Neural cell (in vitro differentiated cells): ENCODE results near the gene HDAC4. TPM values are rescaled to one million over a fixed set of nuclear protein-coding genes. Genes with fewer than 3 reads are reported as not detected.

ENCODE experiments used
- H2AFZ ChIP-seq: fragments of 200-600, 300-800 bp; sonication (generic), shearing (Covaris generic); 2 replicates; pipeline ENCODE4 v1.6.0; 2014; ENCODE audit warnings: low read depth, mild to moderate bottlenecking, antibody characterized with exemption, low read length, moderate library complexity
- H3F3A ChIP-seq: fragments of 200-600 bp; shearing (Covaris generic); 2 replicates; pipeline ENCODE4 v1.6.1; 2016; ENCODE audit warnings: mild to moderate bottlenecking, moderate library complexity, mixed read lengths, antibody characterized with exemption, low read length; ENCODE audit not compliant: insufficient read depth, poor library complexity, severe bottlenecking
- H3K27ac ChIP-seq: fragments of 200-600, 300-800 bp; sonication (generic), shearing (Covaris generic); 2 replicates; pipeline ENCODE4 v1.5.1; 2014; ENCODE audit warnings: mild to moderate bottlenecking, low read length, moderate library complexity
- H3K27me3 ChIP-seq: fragments of 300-800, 200-600 bp; sonication (generic), shearing (Covaris generic); 2 replicates; pipeline ENCODE4 v1.6.0; 2014; ENCODE audit warnings: mild to moderate bottlenecking, low read depth, low read length, moderate library complexity; ENCODE audit not compliant: insufficient read depth
- H3K36me3 ChIP-seq: fragments of 300-800, 200-600 bp; sonication (generic), shearing (Covaris generic); 2 replicates; pipeline ENCODE4 v1.5.1; 2014; ENCODE audit warnings: mild to moderate bottlenecking, antibody characterized with exemption, low read length, moderate library complexity; ENCODE audit not compliant: insufficient read depth
- H3K4me2 ChIP-seq: fragments of 300-800, 200-600 bp; sonication (generic), shearing (Covaris generic); 2 replicates; pipeline ENCODE4 v1.6.0; 2014; ENCODE audit warnings: mild to moderate bottlenecking, low read length
- H3K4me3 ChIP-seq: fragments of 300-800, 200-600 bp; sonication (generic), shearing (Covaris generic); 2 replicates; pipeline ENCODE4 v1.5.1; 2014; ENCODE audit warnings: mild to moderate bottlenecking, low read length, moderate library complexity
- H3K79me2 ChIP-seq: fragments of 200-600 bp; shearing (Covaris generic); replicated peaks from 2 replicates; pipeline ENCODE4 v1.6.0; 2014; ENCODE audit warnings: mild to moderate bottlenecking, low read length, moderate library complexity; ENCODE audit not compliant: insufficient read depth
- H3K9ac ChIP-seq: fragments of 300-800, 200-600 bp; sonication (generic), shearing (Covaris generic); 2 replicates; pipeline ENCODE4 v1.6.1; 2016; ENCODE audit warnings: mild to moderate bottlenecking, low read length, mixed read lengths
- H3K9me2 ChIP-seq: fragments of 200-600 bp; shearing (Covaris generic); 2 replicates; pipeline ENCODE4 v1.6.1; 2016; ENCODE audit warnings: mild to moderate bottlenecking, low read length, mixed read lengths; ENCODE audit not compliant: insufficient read depth
- H3K9me3 ChIP-seq: fragments of 200-600, 300-800 bp; sonication (generic), shearing (Covaris generic); 2 replicates; pipeline ENCODE4 v1.6.1; 2016; ENCODE audit warnings: mild to moderate bottlenecking, mixed run types, low read length, moderate library complexity, mixed read lengths
- H4K20me1 ChIP-seq: fragments of 200-600 bp; shearing (Covaris generic); 2 replicates; pipeline ENCODE4 v1.6.1; 2016; ENCODE audit warnings: mild to moderate bottlenecking, mixed run types; ENCODE audit not compliant: insufficient read depth
- EP300 ChIP-seq: fragments of 450-650 bp; conservative IDR thresholded peaks from 2 replicates; pipeline ENCODE4 v1.6.1; 2014; ENCODE audit warnings: antibody characterized with exemption, mild to moderate bottlenecking, moderate library complexity; ENCODE audit not compliant: poor library complexity, severe bottlenecking
- EZH2 ChIP-seq: fragments of 200-600, 300-800 bp; shearing (Covaris generic), sonication (generic); IDR thresholded peaks from 2 replicates; pipeline ENCODE4 v1.6.1; 2014; ENCODE audit warnings: antibody characterized with exemption, low read length, borderline replicate concordance, mild to moderate bottlenecking; ENCODE audit not compliant: insufficient read depth, poor library complexity, severe bottlenecking
- MXI1 ChIP-seq: fragments of 450-650 bp; conservative IDR thresholded peaks from 2 replicates; pipeline ENCODE4 v1.6.1; 2014; ENCODE audit warnings: antibody characterized with exemption, mild to moderate bottlenecking; ENCODE audit not compliant: poor library complexity, severe bottlenecking
- POLR2AphosphoS5 ChIP-seq: IDR thresholded peaks from 2 replicates; pipeline ENCODE4 v1.6.1; 2012
- RAD21 ChIP-seq: fragments of 450-650 bp; conservative IDR thresholded peaks from 2 replicates; pipeline ENCODE4 v1.6.1; 2014; ENCODE audit warnings: antibody characterized with exemption, mild to moderate bottlenecking, moderate library complexity
- SMC3 ChIP-seq: fragments of 450-650 bp; conservative IDR thresholded peaks from 2 replicates; pipeline ENCODE4 v1.6.1; 2014; ENCODE audit warnings: antibody characterized with exemption, mild to moderate bottlenecking, moderate library complexity; ENCODE audit not compliant: poor library complexity
- TAF1 ChIP-seq: IDR thresholded peaks from 2 replicates; pipeline ENCODE4 v1.6.1; 2012; ENCODE audit warnings: low read depth
- polyA plus RNA-seq: library from polyadenylated mRNA; depleted of rRNA; stranded (reverse); fragments of >200 nt; gene quantifications from 2 replicates; pipeline ENCODE4 v1.2.3, GENCODE V29; 2014
- TF ChIP-seq, protein P1 (sequence below): fragments of 450-650 bp; IDR thresholded peaks from 2 replicates; pipeline ENCODE4 v1.5.1; 2014; ENCODE audit warnings: antibody characterized with exemption, mild to moderate bottlenecking, moderate library complexity; ENCODE audit not compliant: poor library complexity, severe bottlenecking
- TF ChIP-seq, protein P2 (sequence below): IDR thresholded peaks from 2 replicates; pipeline ENCODE4 v1.6.1; 2012; ENCODE audit warnings: borderline replicate concordance

The HDAC4 gene
- polyA plus RNA-seq, 1 donor from 2014 or later: 3.4 TPM

DNA sequence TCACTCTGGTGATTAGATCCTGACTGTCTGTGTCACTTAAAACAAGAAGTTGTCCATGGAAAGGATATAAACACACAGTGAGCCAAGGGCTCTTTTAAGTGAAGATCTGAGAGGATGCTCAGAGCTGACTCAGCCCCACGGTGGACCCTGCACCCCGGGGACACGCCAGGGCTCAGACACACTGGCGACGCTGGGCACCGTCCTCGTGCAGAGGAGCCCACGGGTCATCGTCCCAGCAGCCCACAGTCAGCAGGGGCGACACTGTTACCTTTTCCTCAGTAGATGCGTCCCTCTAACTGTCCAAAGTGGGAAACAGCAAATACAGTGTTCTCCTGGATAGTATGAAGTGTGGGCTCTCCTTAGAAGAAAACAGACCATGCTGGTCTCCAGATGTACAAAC, 225.6 kb downstream of the HDAC4 start:
- no peak overlapping the region for H3K9ac ChIP-seq
- H3K4me3 ChIP-seq: no peak overlapping the region
- H3K36me3 ChIP-seq: no peaks in the 10 kb centered on the region
- H3K27me3 ChIP-seq: no peaks in the 10 kb centered on the region
- no peak overlapping the region for H2AFZ ChIP-seq
- H3K4me2 ChIP-seq: no peak overlapping the region
- no peaks in the 10 kb centered on the region for H4K20me1 ChIP-seq
- peaks cover 16% of the 10 kb centered on the region for H3K9me3 ChIP-seq
- no peak overlapping the region for H3K27ac ChIP-seq
- no peaks in the 10 kb centered on the region for H3K9me2 ChIP-seq
- H3F3A ChIP-seq: no peaks in the 10 kb centered on the region
- H3K79me2 ChIP-seq: no peaks in the 10 kb centered on the region
- TF ChIP-seq MXI1 (no peak), RAD21 (no peak), TAF1 (no peak), POLR2AphosphoS5 (no peak), EP300 (no peak), SMC3 (no peak), EZH2 (no peak)
- TF ChIP-seq, protein P1, sequence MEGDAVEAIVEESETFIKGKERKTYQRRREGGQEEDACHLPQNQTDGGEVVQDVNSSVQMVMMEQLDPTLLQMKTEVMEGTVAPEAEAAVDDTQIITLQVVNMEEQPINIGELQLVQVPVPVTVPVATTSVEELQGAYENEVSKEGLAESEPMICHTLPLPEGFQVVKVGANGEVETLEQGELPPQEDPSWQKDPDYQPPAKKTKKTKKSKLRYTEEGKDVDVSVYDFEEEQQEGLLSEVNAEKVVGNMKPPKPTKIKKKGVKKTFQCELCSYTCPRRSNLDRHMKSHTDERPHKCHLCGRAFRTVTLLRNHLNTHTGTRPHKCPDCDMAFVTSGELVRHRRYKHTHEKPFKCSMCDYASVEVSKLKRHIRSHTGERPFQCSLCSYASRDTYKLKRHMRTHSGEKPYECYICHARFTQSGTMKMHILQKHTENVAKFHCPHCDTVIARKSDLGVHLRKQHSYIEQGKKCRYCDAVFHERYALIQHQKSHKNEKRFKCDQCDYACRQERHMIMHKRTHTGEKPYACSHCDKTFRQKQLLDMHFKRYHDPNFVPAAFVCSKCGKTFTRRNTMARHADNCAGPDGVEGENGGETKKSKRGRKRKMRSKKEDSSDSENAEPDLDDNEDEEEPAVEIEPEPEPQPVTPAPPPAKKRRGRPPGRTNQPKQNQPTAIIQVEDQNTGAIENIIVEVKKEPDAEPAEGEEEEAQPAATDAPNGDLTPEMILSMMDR: no peak
- TF ChIP-seq, protein P2, sequence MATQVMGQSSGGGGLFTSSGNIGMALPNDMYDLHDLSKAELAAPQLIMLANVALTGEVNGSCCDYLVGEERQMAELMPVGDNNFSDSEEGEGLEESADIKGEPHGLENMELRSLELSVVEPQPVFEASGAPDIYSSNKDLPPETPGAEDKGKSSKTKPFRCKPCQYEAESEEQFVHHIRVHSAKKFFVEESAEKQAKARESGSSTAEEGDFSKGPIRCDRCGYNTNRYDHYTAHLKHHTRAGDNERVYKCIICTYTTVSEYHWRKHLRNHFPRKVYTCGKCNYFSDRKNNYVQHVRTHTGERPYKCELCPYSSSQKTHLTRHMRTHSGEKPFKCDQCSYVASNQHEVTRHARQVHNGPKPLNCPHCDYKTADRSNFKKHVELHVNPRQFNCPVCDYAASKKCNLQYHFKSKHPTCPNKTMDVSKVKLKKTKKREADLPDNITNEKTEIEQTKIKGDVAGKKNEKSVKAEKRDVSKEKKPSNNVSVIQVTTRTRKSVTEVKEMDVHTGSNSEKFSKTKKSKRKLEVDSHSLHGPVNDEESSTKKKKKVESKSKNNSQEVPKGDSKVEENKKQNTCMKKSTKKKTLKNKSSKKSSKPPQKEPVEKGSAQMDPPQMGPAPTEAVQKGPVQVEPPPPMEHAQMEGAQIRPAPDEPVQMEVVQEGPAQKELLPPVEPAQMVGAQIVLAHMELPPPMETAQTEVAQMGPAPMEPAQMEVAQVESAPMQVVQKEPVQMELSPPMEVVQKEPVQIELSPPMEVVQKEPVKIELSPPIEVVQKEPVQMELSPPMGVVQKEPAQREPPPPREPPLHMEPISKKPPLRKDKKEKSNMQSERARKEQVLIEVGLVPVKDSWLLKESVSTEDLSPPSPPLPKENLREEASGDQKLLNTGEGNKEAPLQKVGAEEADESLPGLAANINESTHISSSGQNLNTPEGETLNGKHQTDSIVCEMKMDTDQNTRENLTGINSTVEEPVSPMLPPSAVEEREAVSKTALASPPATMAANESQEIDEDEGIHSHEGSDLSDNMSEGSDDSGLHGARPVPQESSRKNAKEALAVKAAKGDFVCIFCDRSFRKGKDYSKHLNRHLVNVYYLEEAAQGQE: no peak

DNA sequence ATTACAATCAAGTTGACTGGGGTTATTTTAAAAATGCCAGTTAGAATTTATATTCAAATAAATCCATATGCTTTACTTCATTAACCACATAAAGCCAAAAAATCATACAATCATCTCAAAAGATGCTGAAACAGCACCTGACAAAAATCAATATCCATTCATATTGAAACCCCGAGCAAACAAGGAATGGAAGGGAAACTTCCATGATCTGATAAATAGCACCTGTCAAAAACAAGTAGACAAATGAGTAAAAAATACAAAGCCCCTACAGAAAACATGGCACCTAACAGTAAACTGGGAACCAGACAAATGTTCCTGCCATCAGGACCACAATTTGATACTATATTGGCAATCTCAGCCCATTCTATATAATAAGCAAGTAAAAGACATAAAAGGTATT, 227.5 kb downstream of the HDAC4 start:
- H3K4me2 ChIP-seq: no peak overlapping the region
- H3K9ac ChIP-seq: no peak overlapping the region
- H3K79me2 ChIP-seq: no peaks in the 10 kb centered on the region
- H3F3A ChIP-seq: no peaks in the 10 kb centered on the region
- H3K9me3 ChIP-seq: peaks cover 19% of the 10 kb centered on the region
- no peaks in the 10 kb centered on the region for H3K27me3 ChIP-seq
- no peak overlapping the region for H3K27ac ChIP-seq
- no peak overlapping the region for H3K4me3 ChIP-seq
- H3K36me3 ChIP-seq: no peaks in the 10 kb centered on the region
- TF ChIP-seq EZH2 (no peak), TAF1 (no peak), EP300 (no peak), RAD21 (no peak), MXI1 (no peak)
- TF ChIP-seq, protein P2: no peak
- TF ChIP-seq, protein P1: no peak
- no peaks in the 10 kb centered on the region for H3K9me2 ChIP-seq
- no peaks in the 10 kb centered on the region for H4K20me1 ChIP-seq
- no peak overlapping the region for H2AFZ ChIP-seq
